Psoas muscle (tissue), 8 donors: ENCODE data around the gene DUSP11. TPM values are rescaled to one million over a fixed set of nuclear protein-coding genes. Genes with fewer than 3 reads are reported as not detected.
"Not testable (repeated sequence)": the region's sequence is repeated elsewhere in the genome, so short reads cannot be mapped to it uniquely, and the experiment has no call there.

ENCODE experiments used
- ATAC-seq, 4 donors: fragments of 200-7000 bp; cut with Tn5 transposase; one replicate each; pipeline ENCODE4 v1.9.1; 2020; ENCODE audit warnings: moderate library complexity in 3 of 4, mild to moderate bottlenecking in 2 of 4
- DNase-seq, 2 donors: peaks; one replicate each; pipeline ENCODE4 v3.0.0-alpha.2; 2020
- H3K27ac ChIP-seq: fragments of 200-600 bp; one replicate; pipeline ENCODE4 v1.8.0; 2022
- H3K27me3 ChIP-seq, 3 donors: fragments of 200-600 bp in 1 of 3; one replicate each; pipeline versions ENCODE4 v1.6.1 to v1.8.0; 2013 to 2022; ENCODE audit warnings: low read length in 2 of 3, mild to moderate bottlenecking in 2 of 3, moderate library complexity in 1 of 3; ENCODE audit not compliant: insufficient read depth in 3 of 3
- H3K36me3 ChIP-seq, 2 donors: fragments of 200-600 bp in 1 of 2; one replicate each; pipeline versions ENCODE4 v1.6.1 to v1.8.0; 2013 to 2022; ENCODE audit warnings: low read depth in 1 of 2, mild to moderate bottlenecking in 1 of 2, moderate library complexity in 1 of 2; ENCODE audit not compliant: insufficient read depth in 1 of 2
- H3K4me1 ChIP-seq: fragments of 200-600 bp; one replicate; pipeline ENCODE4 v1.8.0; 2022
- H3K4me3 ChIP-seq: fragments of 200-600 bp; one replicate; pipeline ENCODE4 v1.8.0; 2022; ENCODE audit warnings: mild to moderate bottlenecking
- H3K9me3 ChIP-seq: fragments of 200-600 bp; one replicate; pipeline ENCODE4 v1.8.0; 2022
- CTCF ChIP-seq: fragments of 200-600 bp; IDR thresholded peaks from one replicate; pipeline ENCODE4 v1.8.0; 2022; ENCODE audit warnings: antibody characterized with exemption
- WGBS, 3 donors: extraction: QIAGEN DNeasy Blood & Tissue Kit; methylation state at CpG; one replicate each; pipeline versions ENCODE4 v1.1.6 to v1.1.7; 2013; 5-methylcytosine and 5-hydroxymethylcytosine counted together
- intact Hi-C, 2 donors: fragments of 100-400 bp; cut with DNase I; formaldehyde crosslinking; loops; one replicate each; pipeline versions ENCODE4 v1.11.0 to v1.14.2; 2022
- polyA plus RNA-seq, 3 donors: library from polyadenylated mRNA; stranded (reverse); fragments of 200-250 nt; gene quantifications; one replicate each; pipeline ENCODE4 v1.2.3, GENCODE V29; 2013
- total RNA-seq, 4 donors: library from RNA; stranded (reverse); fragmentation: NEBNext Ultra II Directional in 2 of 4; extraction: Animal tissue kit (Norgen Biotek cat#: 25700) in 2 of 4; gene quantifications; one replicate each; pipeline versions ENCODE4 v1.2.1 to v1.2.4, GENCODE V29; 2021 to 2023
- donor health status: healthy with polysubstance abuse.
- donor health status: DM: no; HTN: no; CAD: no; lungs with moderate emphysema.
- donor health status: Bipolar disorder and iron deficiency.
- donor health status: healthy.
- donor health status: DM: yes; HTN: yes; CAD: no.
- donor health status: DM: no; HTN: no; CAD: no.
- donor health status: DM: no; HTN: no; CAD: no.
- donor health status: DM: yes; HTN: yes; CAD: no.

Gene DUSP11
- total and polyA plus RNA-seq, 7 donors, result 8.9 to 21.4 (median 14.2) TPM

GRCh38 chr2:73718851-73719621, 60.9 kb downstream of the DUSP11 start:
- Histone ChIP-seq H3K9me3 (no peaks in the 10 kb centered on the region), H3K27me3 (no peaks in the 10 kb centered on the region), H3K4me3 (no peak overlapping the region), H3K4me1 (no peaks in the 10 kb centered on the region), H3K36me3 (no peaks in the 10 kb centered on the region), H3K27ac (no peak overlapping the region)
- 73 to 77% (median 74%) methylated on average over 11 of the region's 11 CpGs for WGBS, 3 donors
- DNase-seq (no peak), ATAC-seq (no peak)
- no peak for TF ChIP-seq CTCF
- intact Hi-C loops, result no loop called here

DNA sequence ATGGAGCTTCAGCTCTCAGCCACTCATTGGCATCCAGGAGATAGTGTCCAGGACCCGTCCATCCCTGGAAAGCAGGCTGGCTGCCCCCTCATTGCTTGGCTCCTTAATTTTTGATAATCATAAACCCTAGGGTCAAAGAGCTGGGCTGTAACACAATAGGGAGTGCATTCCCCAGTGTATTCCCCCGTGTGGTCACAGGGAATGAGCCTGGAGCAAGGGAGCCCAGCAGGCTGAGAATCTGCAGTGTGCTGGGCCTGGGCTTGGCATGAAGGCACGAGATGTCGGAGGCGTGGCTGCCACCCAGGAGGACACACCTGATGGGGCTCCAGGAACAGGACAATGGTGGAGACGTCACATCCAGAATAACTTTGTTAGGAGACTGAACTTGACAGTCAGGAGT, 61.5 kb downstream of the DUSP11 start:
- H3K27ac ChIP-seq, result no peak overlapping the region
- no peaks in the 10 kb centered on the region for H3K27me3 ChIP-seq
- DNase-seq (no peak), ATAC-seq (no peak)
- no peaks in the 10 kb centered on the region for H3K36me3 ChIP-seq
- H3K4me1 ChIP-seq, result no peaks in the 10 kb centered on the region
- H3K4me3 ChIP-seq, result no peak overlapping the region
- WGBS, 3 donors, result 69 to 77% (median 72%) methylated on average over 6 of the region's 6 CpGs
- no peak for TF ChIP-seq CTCF
- intact Hi-C loops, result no loop called here
- H3K9me3 ChIP-seq, result no peaks in the 10 kb centered on the region

GRCh38 chr2:73717695-73718094, 62.2 kb downstream of the DUSP11 start:
- WGBS, 3 donors, result 75 to 84% (median 78%) methylated on average over 4 of the region's 4 CpGs
- not testable (repeated sequence) for H3K27me3 ChIP-seq, ATAC-seq

GRCh38 chr2:73717251-73717606, 62.7 kb downstream of the DUSP11 start:
- no peak for ATAC-seq
- Histone ChIP-seq H3K27ac (no peak overlapping the region), H3K36me3 (no peaks in the 10 kb centered on the region), H3K4me1 (no peaks in the 10 kb centered on the region), H3K4me3 (no peak overlapping the region), H3K27me3 (no peaks in the 10 kb centered on the region), H3K9me3 (no peaks in the 10 kb centered on the region)
- intact Hi-C loops, result no loop called here
- no peak for DNase-seq
- TF ChIP-seq CTCF, result no peak

More at GRCh38 chr2:73717695-73718094, 62.2 kb downstream of the DUSP11 start:
- DNase-seq, H3K36me3 ChIP-seq, H3K4me3 ChIP-seq, intact Hi-C loops, H3K4me1 ChIP-seq, H3K9me3 ChIP-seq, H3K27ac ChIP-seq: not testable (repeated sequence)

DNA sequence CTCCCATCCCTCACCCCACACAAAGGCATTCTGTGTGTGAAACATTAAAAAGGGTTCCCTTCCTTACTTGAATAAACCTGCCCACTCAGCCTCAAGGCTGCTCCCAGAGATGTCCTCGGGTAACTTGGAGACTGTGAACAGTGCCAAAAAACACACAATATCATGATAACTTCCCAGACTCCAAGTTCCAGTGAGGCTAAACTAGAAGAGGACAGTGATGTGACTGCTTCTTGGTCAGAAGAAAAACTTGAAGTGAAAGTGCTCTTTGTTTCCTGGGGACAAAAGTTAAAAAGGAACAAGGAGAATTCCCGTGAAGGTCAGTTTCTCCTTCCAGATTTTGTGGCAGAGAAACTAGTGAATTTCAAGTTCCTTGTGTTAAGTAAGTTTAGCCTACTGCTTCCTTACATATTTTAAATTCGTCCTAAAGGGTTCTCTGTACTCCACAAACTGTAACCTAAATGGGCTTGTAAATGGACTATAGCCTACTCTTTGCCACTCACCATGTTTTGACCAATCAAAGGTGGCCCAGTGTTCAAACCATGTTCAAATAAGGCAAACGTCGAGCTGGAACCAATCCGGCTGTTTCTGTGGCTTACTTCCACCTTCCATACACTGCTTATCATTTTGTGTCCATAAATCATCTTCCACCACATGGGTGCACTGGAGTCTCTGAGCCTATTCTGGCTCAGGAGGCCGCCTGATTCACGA, 63.2 kb downstream of the DUSP11 start:
- Histone ChIP-seq H3K4me3 (no peak overlapping the region), H3K27me3 (no peaks in the 10 kb centered on the region), H3K36me3 (no peaks in the 10 kb centered on the region), H3K9me3 (no peaks in the 10 kb centered on the region), H3K27ac (no peak overlapping the region), H3K4me1 (no peaks in the 10 kb centered on the region)
- no peak for DNase-seq
- no peak for ATAC-seq
- TF ChIP-seq CTCF, result no peak
- intact Hi-C loops, result no loop called here
- WGBS, 3 donors, result 43 to 56% (median 52%) methylated on average over 8 of the region's 8 CpGs
